SU-DHL-6 (cell line): ENCODE data around the gene PRKN.

Experiments
- H2AFZ ChIP-seq: fragments of 200-600 bp; sonication (generic); 2 replicates; pipeline ENCODE4 v1.6.1; 2014; ENCODE audit warnings: low read depth, mild to moderate bottlenecking, moderate library complexity, mixed read lengths, antibody characterized with exemption, low read length; ENCODE audit not compliant: severe bottlenecking
- H3F3A ChIP-seq: fragments of 200-600 bp; shearing (Covaris generic); 2 replicates; pipeline ENCODE4 v1.6.0; 2016; ENCODE audit warnings: antibody characterized with exemption, mild to moderate bottlenecking; ENCODE audit not compliant: insufficient read depth
- H3K27ac ChIP-seq: fragments of 200-600 bp; sonication (generic); 2 replicates; pipeline ENCODE4 v1.5.1; 2016; ENCODE audit warnings: low read depth, mild to moderate bottlenecking, low read length, moderate library complexity, mixed read lengths
- H3K27me3 ChIP-seq: fragments of 200-600 bp; sonication (generic), shearing (Covaris generic); 2 replicates; pipeline ENCODE4 v1.6.0; 2014; ENCODE audit warnings: mild to moderate bottlenecking, low read length
- H3K36me3 ChIP-seq: fragments of 200-600 bp; sonication (generic); 2 replicates; pipeline ENCODE4 v1.6.1; 2014; ENCODE audit warnings: mild to moderate bottlenecking, low read length, mixed read lengths
- H3K4me2 ChIP-seq: fragments of 300-600, 200-600 bp; shearing (Covaris generic), sonication (generic); 2 replicates; pipeline ENCODE4 v1.6.0; 2014; ENCODE audit warnings: low read length, low read depth, mild to moderate bottlenecking; ENCODE audit not compliant: poor library complexity, severe bottlenecking
- H3K4me3 ChIP-seq: fragments of 200-600 bp; sonication (generic); 2 replicates; pipeline ENCODE4 v1.5.1; 2014; ENCODE audit warnings: antibody characterized with exemption, low read length, mild to moderate bottlenecking, mixed read lengths; ENCODE audit not compliant: insufficient read depth, poor library complexity, severe bottlenecking
- H3K79me2 ChIP-seq: fragments of 200-600 bp; sonication (generic); 2 replicates; pipeline ENCODE4 v1.6.1; 2014; ENCODE audit warnings: mild to moderate bottlenecking, low read length, moderate library complexity; ENCODE audit not compliant: insufficient read depth
- H3K9ac ChIP-seq: fragments of 200-600 bp; sonication (generic); 2 replicates; pipeline ENCODE4 v1.7.0; 2014; ENCODE audit warnings: mild to moderate bottlenecking, low read length
- H3K9me2 ChIP-seq: fragments of 200-600 bp; sonication (generic); replicated peaks from 2 replicates; pipeline ENCODE4 v1.6.1; 2014; ENCODE audit warnings: low read length; ENCODE audit not compliant: insufficient read depth
- H3K9me3 ChIP-seq: fragments of 200-600 bp; sonication (generic); 2 replicates; pipeline ENCODE4 v1.6.1; 2014; ENCODE audit warnings: low read length, mixed read lengths; ENCODE audit not compliant: insufficient read depth
- H4K20me1 ChIP-seq: fragments of 200-600 bp; sonication (generic); 2 replicates; pipeline ENCODE4 v1.6.1; 2014; ENCODE audit warnings: low read depth, mild to moderate bottlenecking, antibody characterized with exemption, low read length, moderate library complexity, mixed read lengths
- CTCF ChIP-seq: fragments of 200-600 bp; sonication (generic); IDR thresholded peaks from one replicate; pipeline ENCODE4 v1.5.1; 2017; ENCODE audit warnings: antibody characterized with exemption, mild to moderate bottlenecking, low read length, moderate library complexity; ENCODE audit not compliant: insufficient read depth, poor library complexity, severe bottlenecking
- EZH2phosphoT487 ChIP-seq: fragments of 200-600 bp; sonication (generic), shearing (Covaris generic); conservative IDR thresholded peaks from 2 replicates; pipeline ENCODE4 v1.6.1; 2018; ENCODE audit warnings: mild to moderate bottlenecking, antibody characterized with exemption, low read length, moderate library complexity, mixed read lengths

The PRKN gene

GRCh38 chr6:161750686-161751085 is 976.9 kb downstream of the PRKN start:
- no peak for TF ChIP-seq CTCF
- no peak for TF ChIP-seq EZH2phosphoT487
- H4K20me1 ChIP-seq, result no peaks in the 10 kb centered on the region

GRCh38 chr6:161749576-161749975 is 978.0 kb downstream of the PRKN start:
- no peak overlapping the region for H3K27ac ChIP-seq
- no peaks in the 10 kb centered on the region for H3K79me2 ChIP-seq
- no peaks in the 10 kb centered on the region for H3K36me3 ChIP-seq
- no peaks in the 10 kb centered on the region for H3F3A ChIP-seq
- H3K27me3 ChIP-seq, result no peaks in the 10 kb centered on the region
- H3K4me3 ChIP-seq, result no peak overlapping the region
- no peaks in the 10 kb centered on the region for H3K9me3 ChIP-seq
- no peak overlapping the region for H2AFZ ChIP-seq
- H3K9me2 ChIP-seq, result no peaks in the 10 kb centered on the region
- no peak overlapping the region for H3K4me2 ChIP-seq
- H3K9ac ChIP-seq, result no peak overlapping the region
- no peaks in the 10 kb centered on the region for H4K20me1 ChIP-seq
- TF ChIP-seq CTCF, result no peak
- TF ChIP-seq EZH2phosphoT487, result no peak

More at GRCh38 chr6:161750686-161751085, 976.9 kb downstream of the PRKN start:
- Histone ChIP-seq H3K36me3 (no peaks in the 10 kb centered on the region), H2AFZ (no peak overlapping the region), H3K4me2 (no peak overlapping the region), H3K27me3 (no peaks in the 10 kb centered on the region), H3K27ac (no peak overlapping the region), H3K9me3 (no peaks in the 10 kb centered on the region), H3K4me3 (no peak overlapping the region), H3F3A (no peaks in the 10 kb centered on the region), H3K9ac (no peak overlapping the region), H3K79me2 (no peaks in the 10 kb centered on the region), H3K9me2 (no peaks in the 10 kb centered on the region)

GRCh38 chr6:161748535-161749416 is 978.8 kb downstream of the PRKN start:
- H4K20me1 ChIP-seq, result no peaks in the 10 kb centered on the region
- H2AFZ ChIP-seq, result no peak overlapping the region
- H3K4me3 ChIP-seq, result no peak overlapping the region
- H3K9me3 ChIP-seq, result no peaks in the 10 kb centered on the region
- no peaks in the 10 kb centered on the region for H3K36me3 ChIP-seq
- H3K4me2 ChIP-seq, result no peak overlapping the region
- TF ChIP-seq EZH2phosphoT487, result no peak
- TF ChIP-seq CTCF, result no peak
- H3F3A ChIP-seq, result no peaks in the 10 kb centered on the region
- no peaks in the 10 kb centered on the region for H3K9me2 ChIP-seq
- H3K79me2 ChIP-seq, result no peaks in the 10 kb centered on the region
- H3K27ac ChIP-seq, result no peak overlapping the region
- H3K27me3 ChIP-seq, result no peaks in the 10 kb centered on the region
- no peak overlapping the region for H3K9ac ChIP-seq
